K562 (cell line): ENCODE measurements around the gene NGRN. TPM values are rescaled to one million over a fixed set of nuclear protein-coding genes. Genes with fewer than 3 reads are reported as not detected.

Experiments used
- BRD4 ChIP-seq: fragments of 200-600 bp; sonication (generic); IDR thresholded peaks from 2 replicates; pipeline ENCODE4 v1.6.1; 2017; ENCODE audit warnings: inconsistent platforms
- FOXO4 ChIP-seq: fragments of 450-650 bp; formaldehyde crosslinking; IDR thresholded peaks from 2 replicates; pipeline ENCODE4 v1.4.0; 2020; ENCODE audit warnings: mild to moderate bottlenecking, moderate library complexity
- GTF2A2 ChIP-seq: IDR thresholded peaks from 2 replicates; pipeline ENCODE4 v1.6.1; 2016; ENCODE audit warnings: mild to moderate bottlenecking, missing genetic modification characterization, missing compliant biosample characterization
- REST ChIP-seq, 2 experiments: fragments of 450-650 bp; formaldehyde crosslinking in 1 of 2; IDR thresholded peaks; 2 replicates each; pipeline versions ENCODE4 v1.4.0 to v1.6.1; 2014 to 2020; ENCODE audit warnings: mild to moderate bottlenecking in 2 of 2, borderline replicate concordance in 1 of 2, low read depth in 1 of 2
- VEZF1 ChIP-seq: fragments of 200-800 bp; sonication (Bioruptor generic); IDR thresholded peaks from 2 replicates; pipeline ENCODE4 v1.6.1; 2017; ENCODE audit warnings: missing genetic modification characterization, missing compliant biosample characterization
- polyA plus RNA-seq, 8 experiments: library from polyadenylated mRNA; depleted of rRNA in 4 of 8; stranded (reverse) in 5 of 8; unstranded in 3 of 8; fragments of >200 nt; fragmentation: Nextera tagmentation in 2 of 8; fragmentation: Illumina TruSeq in 1 of 8; extraction: Ambion mirVana in 2 of 8; extraction: Trizol in 1 of 8; gene quantifications; 2 replicates each; pipeline versions ENCODE4 v1.2.1 to v1.2.3, GENCODE V29; 2011 to 2014; ENCODE audit warnings: inconsistent platforms in 1 of 8, missing spikeins in 1 of 8
- total RNA-seq, 7 experiments: library from RNA; depleted of rRNA in 6 of 7; stranded (reverse); fragments of >200 nt in 6 of 7; fragmentation: Illumina TruSeq in 2 of 7; extraction: Trizol in 2 of 7; gene quantifications; 2 replicates each; pipeline versions ENCODE4 v1.2.1 to v1.2.3, GENCODE V29; 2011 to 2021; ENCODE audit warnings: low replicate concordance in 1 of 7

NGRN gene
- total and polyA plus RNA-seq, 9 of the 15 experiments (the other 6 are each of a cell fraction or from before 2014, with no cell fraction given), result 14.0 to 73.4 (median 60.0) TPM

GRCh38 chr15:90265271-90266060 lies at the start of gene NGRN (continued):
- TF ChIP-seq VEZF1 (CRISPR knock-in tag) (peak; percentile 57; the same call in 1 of the 2 replicates), REST (IDR thresholded peaks at IDR 0.05; ENCODE audit: borderline replicate concordance) (peak; percentile 39), REST (CRISPR knock-in tag; IDR thresholded peaks at IDR 0.05; ENCODE audit: low read depth) (no peak; the same call in 1 of the 2 replicates), FOXO4 (CRISPR knock-in tag) (no peak), GTF2A2 (tag) (no peak), BRD4 (peak; percentile 79)
